Neutrophil (primary cell): ENCODE results near the gene LRRC46.

Experiments used
- H3K27ac ChIP-seq: fragments of 200-600 bp; sonication (generic); 2 replicates; pipeline ENCODE4 v1.5.1; 2016; ENCODE audit warnings: mild to moderate bottlenecking, moderate library complexity
- H3K27me3 ChIP-seq: fragments of 200-600 bp; sonication (generic); 2 replicates; pipeline ENCODE4 v1.6.0; 2016; ENCODE audit warnings: mild to moderate bottlenecking
- H3K36me3 ChIP-seq: fragments of 200-600 bp; sonication (generic); 2 replicates; pipeline ENCODE4 v1.5.1; 2017
- H3K4me1 ChIP-seq, 2 experiments: fragments of 200-600 bp in 1 of 2; sonication (generic) in 1 of 2; 1 replicate in 1 of 2; 2 replicates in 1 of 2; pipeline versions ENCODE4 v1.5.1 to v1.6.1; 2013 to 2016; ENCODE audit warnings: low read depth in 1 of 2, low read length in 1 of 2, mild to moderate bottlenecking in 1 of 2, moderate library complexity in 1 of 2; ENCODE audit not compliant: control insufficient read depth in 1 of 2, insufficient read depth in 1 of 2
- H3K4me3 ChIP-seq, 2 experiments: fragments of 200-600 bp in 1 of 2; sonication (generic) in 1 of 2; 1 replicate in 1 of 2; 2 replicates in 1 of 2; pipeline ENCODE4 v1.5.1; 2013 to 2016; ENCODE audit warnings: low read depth in 1 of 2, low read length in 1 of 2, mild to moderate bottlenecking in 1 of 2, moderate library complexity in 1 of 2
- H3K9me3 ChIP-seq: fragments of 200-600 bp; sonication (generic); 2 replicates; pipeline ENCODE4 v1.5.1; 2016
- CTCF ChIP-seq: fragments of 200-600 bp; sonication (generic); IDR thresholded peaks from 2 replicates; pipeline ENCODE4 v1.5.1; 2016; ENCODE audit warnings: antibody characterized with exemption

The LRRC46 gene

GRCh38 chr17:47806913-47807255, 24.6 kb upstream of the LRRC46 start:
- no peak for TF ChIP-seq CTCF
- Histone ChIP-seq H3K4me3 (no peak overlapping the region), H3K4me1 (no peaks in the 10 kb centered on the region), H3K36me3 (peaks cover 52% of the 10 kb centered on the region), H3K27ac (no peak overlapping the region), H3K9me3 (no peaks in the 10 kb centered on the region), H3K27me3 (peaks cover 6% of the 10 kb centered on the region)

GRCh38 chr17:47807421-47807820, 24.0 kb upstream of the LRRC46 start:
- H3K4me3 ChIP-seq, result no peak overlapping the region
- peaks cover 6% of the 10 kb centered on the region for H3K27me3 ChIP-seq
- H3K27ac ChIP-seq, result no peak overlapping the region
- no peaks in the 10 kb centered on the region for H3K4me1 ChIP-seq
- H3K36me3 ChIP-seq, result peaks cover 57% of the 10 kb centered on the region
- TF ChIP-seq CTCF, result no peak
- H3K9me3 ChIP-seq, result no peaks in the 10 kb centered on the region

DNA sequence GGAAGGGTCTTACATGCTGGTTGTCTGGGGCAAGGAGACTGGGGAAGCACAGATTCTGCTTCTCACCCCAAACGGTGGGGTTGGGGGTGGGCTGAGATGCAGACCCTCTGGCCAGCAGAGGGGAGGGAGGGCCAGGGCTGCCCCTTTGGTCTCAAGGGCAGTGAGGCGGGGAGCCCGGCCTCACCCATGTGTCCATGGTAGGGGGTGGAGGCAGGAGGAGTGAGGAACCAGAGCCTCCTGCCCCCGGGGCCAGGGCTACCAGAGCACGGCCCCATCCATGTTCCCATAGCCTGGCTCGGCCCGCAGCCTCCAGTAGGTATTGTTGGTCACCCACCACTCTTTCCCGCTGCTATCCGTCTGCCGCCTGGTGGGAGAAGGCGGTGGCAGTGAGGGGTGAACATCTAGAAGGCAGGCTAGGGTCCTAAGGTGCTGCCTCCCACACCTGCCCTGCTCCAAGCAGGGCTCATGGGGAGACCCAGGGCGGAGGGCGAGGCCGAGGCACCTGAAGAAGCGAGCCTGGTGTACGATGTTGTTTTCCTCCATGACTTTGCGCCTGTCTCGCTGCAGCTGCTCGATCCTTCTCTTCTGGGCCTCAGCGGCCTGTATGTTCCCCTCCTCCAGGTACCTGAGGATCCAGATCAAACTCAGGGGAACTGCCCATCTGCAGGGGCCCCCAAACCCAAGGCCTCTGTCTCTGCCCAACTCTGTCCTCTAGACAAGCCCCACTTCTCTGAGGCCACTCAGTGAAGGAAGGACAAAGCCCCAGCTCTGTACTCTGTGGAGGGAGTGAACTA, 23.2 kb upstream of the LRRC46 start:
- no peaks in the 10 kb centered on the region for H3K4me1 ChIP-seq
- peaks cover 65% of the 10 kb centered on the region for H3K36me3 ChIP-seq
- H3K27me3 ChIP-seq, result peaks cover 6% of the 10 kb centered on the region
- TF ChIP-seq CTCF, result no peak
- H3K27ac ChIP-seq, result no peak overlapping the region
- H3K4me3 ChIP-seq, result no peak overlapping the region
- H3K9me3 ChIP-seq, result no peaks in the 10 kb centered on the region

DNA sequence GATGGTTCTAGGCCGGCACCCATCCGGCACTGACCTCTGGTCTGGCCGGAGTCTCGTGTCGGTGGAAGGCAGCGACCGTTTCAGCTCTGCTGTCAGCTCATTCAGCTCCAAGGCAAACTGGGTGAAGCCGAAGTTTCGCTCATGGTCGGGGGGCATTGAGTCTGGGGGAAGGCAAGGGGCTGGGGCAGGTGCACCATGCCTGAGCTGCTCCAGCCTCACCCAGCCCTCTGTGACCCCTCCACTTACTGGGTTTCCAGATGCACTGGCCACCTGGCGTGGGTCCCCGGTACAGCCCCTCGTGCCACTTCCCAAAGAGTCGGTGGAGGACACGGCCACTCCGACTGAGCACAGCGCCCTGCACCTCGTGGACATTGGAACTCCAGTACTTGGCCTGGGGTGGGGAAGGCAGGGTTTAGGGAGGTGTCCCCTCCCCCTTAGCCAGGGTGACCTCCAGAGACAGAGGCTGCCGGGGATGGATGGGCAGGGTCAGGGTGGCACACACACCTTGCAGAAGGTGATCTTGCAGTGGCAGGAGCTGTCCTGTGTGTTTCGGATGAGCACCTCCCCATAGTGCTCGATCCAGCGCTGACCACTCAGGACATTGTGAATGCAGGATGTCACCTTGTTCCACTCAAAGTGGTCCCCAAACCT, 22.5 kb upstream of the LRRC46 start:
- Histone ChIP-seq H3K4me3 (no peak overlapping the region), H3K27ac (no peak overlapping the region), H3K9me3 (no peaks in the 10 kb centered on the region), H3K4me1 (no peaks in the 10 kb centered on the region), H3K27me3 (peaks cover 6% of the 10 kb centered on the region), H3K36me3 (peaks cover 72% of the 10 kb centered on the region)
- TF ChIP-seq CTCF, result no peak

DNA sequence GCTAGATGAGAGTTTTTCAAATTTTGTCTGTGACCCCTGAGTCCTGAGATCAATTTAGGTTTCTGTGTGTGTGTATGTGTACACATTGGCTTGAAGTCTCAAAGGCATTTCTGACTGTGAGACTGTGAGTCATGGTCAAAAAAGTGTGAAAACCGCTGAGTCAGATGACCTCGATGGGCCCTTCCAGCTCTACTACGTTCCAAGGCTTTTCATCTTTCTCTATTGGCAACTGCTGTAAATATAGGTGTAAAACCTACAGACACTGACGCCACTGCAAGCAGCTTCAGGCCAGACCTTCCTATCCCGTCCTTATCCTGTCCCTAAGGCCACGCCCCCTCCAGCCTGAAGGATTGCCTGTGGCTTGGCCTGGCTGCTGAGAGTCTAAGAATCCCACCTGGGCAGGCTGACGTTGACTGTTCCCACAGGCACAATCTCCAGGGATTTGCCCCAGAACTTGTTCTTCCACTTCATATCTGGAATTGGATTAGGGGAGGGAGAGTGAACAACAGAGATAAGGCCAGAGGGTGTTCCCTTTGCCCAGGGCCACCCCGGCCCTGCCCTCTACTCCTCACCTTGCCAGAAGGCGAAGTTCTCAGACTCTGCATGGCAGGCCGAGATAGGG, 21.2 kb upstream of the LRRC46 start:
- Histone ChIP-seq H3K27ac (no peak overlapping the region), H3K9me3 (no peaks in the 10 kb centered on the region), H3K36me3 (peaks cover 86% of the 10 kb centered on the region), H3K27me3 (no peaks in the 10 kb centered on the region), H3K4me1 (no peaks in the 10 kb centered on the region), H3K4me3 (no peak overlapping the region)
- no peak for TF ChIP-seq CTCF
